IPS-18c (cell line): ENCODE results near the gene GYS2.

Experiments used
- H3K4me3 ChIP-seq: 2 replicates; pipeline ENCODE4 v1.7.0; 2013; ENCODE audit warnings: low read depth, mild to moderate bottlenecking, low read length, moderate library complexity; ENCODE audit not compliant: insufficient read depth
- H3K9me3 ChIP-seq: one replicate; pipeline ENCODE4 v1.6.1; 2013; ENCODE audit warnings: mild to moderate bottlenecking, low read length, moderate library complexity; ENCODE audit not compliant: control insufficient read depth, insufficient read depth

Gene GYS2

DNA sequence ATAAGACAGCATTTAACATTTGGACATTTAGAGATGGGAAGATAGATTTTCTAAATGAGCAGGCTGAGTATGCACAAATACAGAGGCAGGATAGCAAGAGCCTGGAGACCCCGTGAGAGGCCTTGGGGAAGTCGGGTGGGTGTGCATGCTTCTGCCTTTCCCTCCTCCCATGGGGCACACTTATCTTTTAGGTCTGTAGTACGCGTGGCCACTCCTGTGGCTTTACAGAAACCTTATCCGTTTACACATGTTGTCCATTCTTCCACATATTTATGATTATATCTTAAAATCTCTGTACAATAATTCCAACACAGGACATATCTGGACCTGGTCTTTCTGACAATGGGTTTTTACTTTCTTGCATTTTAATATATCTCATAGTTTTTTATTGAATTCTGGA lies 33.6 kb downstream of the GYS2 start:
- Histone ChIP-seq H3K9me3 (peaks cover 2% of the 10 kb centered on the region), H3K4me3 (no peak overlapping the region)

DNA sequence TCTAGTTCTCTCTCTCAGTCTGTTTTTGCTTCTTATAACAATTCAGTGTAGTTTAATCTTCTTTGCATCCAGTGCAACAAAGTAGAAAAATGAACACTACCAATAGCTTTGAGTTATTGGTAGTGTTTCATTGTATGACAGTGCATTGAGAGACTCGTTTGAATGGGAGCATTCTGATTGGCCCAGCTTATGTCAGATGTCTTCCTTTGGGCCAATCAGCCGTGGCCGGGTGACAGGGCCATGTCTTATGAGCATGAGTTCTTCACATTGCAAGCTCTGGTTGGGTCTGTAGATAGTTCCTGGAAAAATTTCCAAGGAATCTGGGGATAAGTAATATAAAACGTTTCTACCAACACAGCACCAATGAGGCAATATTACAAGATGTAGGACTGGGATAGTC lies 36.5 kb downstream of the GYS2 start:
- Histone ChIP-seq H3K4me3 (no peak overlapping the region), H3K9me3 (peaks cover 2% of the 10 kb centered on the region)

DNA sequence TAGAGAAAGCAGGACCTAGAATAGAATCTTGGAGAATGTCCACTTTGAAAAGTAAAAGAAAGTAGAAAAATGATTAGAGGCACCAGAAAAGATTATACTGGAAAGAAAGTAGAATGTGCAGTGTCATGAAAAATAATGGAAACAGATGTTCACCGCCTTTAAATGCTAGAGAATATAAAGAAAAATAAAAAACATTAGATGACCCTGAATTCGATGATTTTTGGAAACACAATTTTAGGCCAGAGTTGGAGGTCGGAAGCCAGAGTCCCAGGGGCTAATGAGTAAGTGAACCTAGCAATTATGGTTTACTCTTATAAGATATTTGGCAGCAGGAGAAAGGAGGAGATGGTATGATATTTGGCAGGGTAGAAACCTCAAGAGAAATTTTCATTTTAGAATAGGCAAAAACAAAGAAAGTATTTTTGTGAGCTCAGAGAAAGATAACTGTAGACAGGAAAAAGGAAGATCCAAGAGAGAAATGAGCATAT lies 37.7 kb downstream of the GYS2 start:
- no peak overlapping the region for H3K4me3 ChIP-seq
- peaks cover 2% of the 10 kb centered on the region for H3K9me3 ChIP-seq

DNA sequence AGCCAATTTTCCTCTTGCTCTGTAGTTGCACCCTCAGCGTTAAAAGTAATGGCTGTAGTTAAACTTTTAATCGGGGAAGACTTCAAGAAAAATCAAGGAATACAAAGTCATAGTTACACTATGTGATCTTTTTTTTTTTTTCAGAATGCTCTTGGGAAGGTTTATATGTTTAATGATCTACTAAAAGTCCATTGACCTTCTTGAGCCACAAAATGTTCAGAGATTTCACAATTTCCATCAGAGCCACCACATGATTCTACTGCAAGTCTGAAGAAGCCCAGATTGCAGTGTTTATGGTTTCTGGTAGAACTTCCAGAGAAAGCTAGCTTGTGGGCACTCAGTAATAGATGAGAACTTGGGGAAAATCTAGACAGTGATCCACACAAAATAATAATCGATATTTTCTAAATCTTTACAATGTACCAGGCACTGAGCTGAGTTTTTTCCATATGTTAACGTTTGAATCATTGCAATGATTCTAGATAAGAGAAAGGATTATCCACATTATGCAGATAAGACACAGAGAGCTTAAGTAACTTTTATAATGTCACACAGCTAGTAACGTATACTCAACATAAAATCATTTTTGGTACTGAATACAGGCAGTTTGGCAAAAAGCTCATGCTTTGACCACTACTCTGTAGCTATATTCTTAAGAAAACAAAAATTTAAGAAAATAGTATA lies 38.3 kb downstream of the GYS2 start:
- H3K9me3 ChIP-seq, result peaks cover under 1% of the 10 kb centered on the region
- no peak overlapping the region for H3K4me3 ChIP-seq

DNA sequence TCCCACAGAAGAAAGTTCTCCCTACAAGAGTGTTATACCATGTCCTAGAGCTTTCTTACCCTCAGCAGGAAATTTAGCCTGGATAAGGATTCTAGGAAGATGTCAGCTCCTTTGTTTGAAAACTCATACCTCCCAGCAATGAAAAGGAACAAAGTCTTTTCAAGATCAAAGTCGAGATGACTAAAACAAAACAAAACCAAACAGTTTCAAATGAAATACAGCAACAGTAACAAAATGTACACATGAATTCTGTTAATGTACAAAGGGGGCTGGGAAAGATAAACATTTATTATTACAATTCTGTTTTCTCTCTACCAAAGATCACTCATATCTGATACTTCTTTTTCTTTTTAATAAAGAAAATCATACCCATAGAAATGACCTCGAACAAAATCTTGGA lies 41.8 kb downstream of the GYS2 start:
- H3K9me3 ChIP-seq, result no peaks in the 10 kb centered on the region
- no peak overlapping the region for H3K4me3 ChIP-seq

DNA sequence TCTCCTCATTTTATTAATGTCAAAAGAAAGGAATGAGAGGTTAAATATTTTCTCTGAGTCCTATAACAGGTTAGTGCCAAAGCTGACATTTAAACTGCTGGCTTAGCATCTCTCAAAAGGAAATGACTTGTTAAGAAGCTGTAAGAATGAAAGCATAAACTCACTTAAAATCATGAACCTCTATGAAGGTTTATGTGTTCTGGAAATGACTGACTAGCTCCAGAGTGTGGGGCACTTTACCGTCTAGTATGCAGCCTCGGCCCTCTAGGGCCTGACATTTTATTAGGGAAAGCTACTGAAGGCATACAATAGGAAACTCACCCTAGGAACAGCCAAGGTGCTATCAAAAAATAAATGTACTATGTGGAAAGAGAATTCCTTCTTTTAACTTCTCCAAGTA lies 43.5 kb downstream of the GYS2 start:
- Histone ChIP-seq H3K9me3 (no peaks in the 10 kb centered on the region), H3K4me3 (no peak overlapping the region)

DNA sequence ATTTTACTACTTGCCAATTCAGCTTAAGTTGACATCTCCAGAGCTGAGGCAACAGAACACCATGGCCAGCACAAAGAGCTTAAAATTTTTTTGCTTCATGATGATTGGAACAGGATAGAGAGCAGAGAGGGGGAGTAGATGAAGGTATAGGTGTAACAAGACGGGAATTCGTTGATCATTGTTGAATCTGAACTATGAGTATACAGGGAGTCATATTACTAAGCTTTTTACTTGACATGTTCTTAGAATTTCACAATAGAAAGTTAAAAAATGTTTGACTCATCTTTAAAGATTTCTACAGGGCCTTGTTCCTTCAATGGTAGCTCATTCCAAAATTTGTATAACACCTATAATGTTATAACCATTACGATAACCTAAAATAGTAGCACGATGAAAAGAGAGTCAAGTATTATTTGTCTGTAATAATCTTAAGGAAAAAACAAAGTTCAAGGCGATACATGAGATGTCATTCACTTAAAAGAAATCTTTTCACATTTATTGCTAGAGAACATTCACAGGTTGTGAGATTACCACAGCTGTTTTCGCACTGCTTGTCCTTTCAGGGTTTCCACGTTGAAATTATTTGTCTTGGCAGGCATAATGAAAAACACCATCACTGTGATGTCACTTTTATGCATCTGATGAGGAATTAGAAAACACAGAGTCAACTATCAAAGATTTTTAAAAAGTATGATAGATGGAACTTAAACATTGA lies 44.6 kb downstream of the GYS2 start:
- no peak overlapping the region for H3K4me3 ChIP-seq
- H3K9me3 ChIP-seq, result no peaks in the 10 kb centered on the region

DNA sequence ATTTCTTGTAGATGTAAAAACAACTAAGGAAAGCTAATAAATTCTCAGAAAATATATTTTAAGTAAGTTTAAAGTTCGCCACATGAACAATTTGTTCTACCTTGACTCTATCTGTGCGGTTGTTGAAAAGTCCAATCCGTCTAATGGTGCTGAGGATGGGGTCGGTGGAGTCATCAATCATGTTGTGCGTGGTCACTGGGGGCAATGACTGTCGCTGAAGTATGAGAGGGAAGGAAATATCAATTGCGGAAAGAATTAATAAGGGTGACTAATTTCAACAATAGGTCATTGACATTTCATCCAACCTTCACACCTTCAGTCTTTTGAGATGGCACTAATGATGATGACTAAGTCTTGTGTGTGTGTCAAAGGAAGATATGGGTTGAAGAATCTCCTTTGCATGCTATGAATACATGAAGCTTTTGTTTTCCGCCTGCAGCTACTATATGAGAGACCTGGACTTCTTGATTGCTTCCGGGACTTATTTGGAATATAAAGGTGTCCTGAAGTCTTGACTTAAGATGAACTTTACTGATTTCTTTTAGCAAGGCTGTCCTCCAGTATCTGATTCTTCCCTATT lies 46.5 kb downstream of the GYS2 start:
- no peak overlapping the region for H3K4me3 ChIP-seq

DNA sequence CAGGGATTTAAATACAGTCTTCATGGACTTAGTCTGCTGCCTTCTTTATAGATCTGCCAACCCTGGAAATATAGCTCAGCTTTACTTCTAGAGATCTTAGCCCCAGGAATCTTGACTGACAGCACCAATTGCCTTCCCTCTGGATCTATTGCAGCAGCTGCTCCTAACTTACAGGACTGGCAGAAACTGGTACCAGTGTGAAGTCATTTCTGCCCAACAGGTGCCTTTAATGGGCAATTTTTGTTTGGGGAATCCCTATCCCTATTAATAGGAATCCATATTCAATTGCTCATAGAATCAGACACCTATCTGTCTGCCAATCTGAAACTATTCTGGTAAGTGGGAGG lies 51.3 kb downstream of the GYS2 start:
- Histone ChIP-seq H3K9me3 (no peaks in the 10 kb centered on the region), H3K4me3 (no peak overlapping the region)

More for the DNA sequence above, 46.5 kb downstream of the GYS2 start:
- no peaks in the 10 kb centered on the region for H3K9me3 ChIP-seq

DNA sequence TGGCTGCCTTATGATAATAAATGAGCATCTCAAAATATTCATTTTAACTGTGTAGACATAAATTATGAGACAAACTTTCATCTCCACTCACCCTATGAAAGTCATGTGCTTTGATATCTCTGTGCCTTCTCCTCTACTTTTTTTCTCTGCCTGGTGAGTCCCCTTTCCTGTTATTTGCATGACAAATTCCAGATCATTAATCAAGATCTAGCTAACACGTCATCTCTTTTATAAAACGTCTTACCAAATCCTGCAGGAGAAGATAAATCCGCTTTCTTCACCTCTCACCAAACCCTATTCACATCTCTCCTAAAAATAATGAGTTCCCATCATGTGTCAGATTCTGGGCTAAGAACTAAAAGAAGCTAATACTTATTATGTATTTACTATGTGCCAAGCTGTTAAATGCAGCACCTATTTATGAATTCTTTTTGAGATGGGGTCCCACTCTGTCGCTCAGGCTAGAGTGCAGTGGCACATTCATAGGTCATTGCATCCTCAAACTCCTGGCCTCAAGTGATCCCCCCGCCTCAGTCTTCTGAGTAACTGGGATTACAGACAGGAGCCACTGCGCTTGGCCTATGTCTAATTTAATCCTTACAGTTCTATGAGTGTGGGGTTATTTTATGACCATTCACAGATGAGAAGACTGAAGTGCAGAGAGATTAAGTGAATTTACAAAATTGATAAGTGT lies 51.9 kb downstream of the GYS2 start:
- Histone ChIP-seq H3K4me3 (no peak overlapping the region), H3K9me3 (no peaks in the 10 kb centered on the region)

DNA sequence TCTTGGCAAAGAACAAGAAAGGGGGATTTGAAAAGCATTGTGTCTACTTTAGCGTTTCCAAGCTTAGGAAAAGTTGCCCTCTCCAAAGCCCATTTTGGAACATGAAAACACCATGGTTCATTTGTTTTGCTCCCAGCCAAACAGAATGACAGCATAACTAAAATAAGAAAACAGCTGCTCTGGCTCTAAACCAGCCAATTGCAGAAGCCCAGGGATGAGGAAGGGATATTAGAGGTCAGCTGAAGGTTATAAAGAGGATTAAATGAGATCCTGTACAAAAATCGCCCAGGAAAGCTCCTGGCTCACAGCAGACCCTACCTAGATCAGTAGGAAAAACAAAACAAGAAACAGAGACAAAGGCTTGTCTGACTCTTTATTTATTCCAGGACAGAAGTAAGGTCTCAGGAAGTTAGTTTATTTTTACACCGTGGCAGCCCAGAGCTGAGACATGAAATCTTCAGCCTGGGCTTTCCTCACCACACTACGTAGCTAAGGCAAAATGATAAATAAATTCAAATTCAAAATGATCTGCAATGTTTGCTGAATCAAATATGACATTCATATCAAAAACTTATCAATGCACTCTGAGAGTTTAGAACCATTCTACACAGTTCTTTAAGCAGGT lies 52.7 kb downstream of the GYS2 start:
- H3K4me3 ChIP-seq, result no peak overlapping the region
- no peaks in the 10 kb centered on the region for H3K9me3 ChIP-seq

DNA sequence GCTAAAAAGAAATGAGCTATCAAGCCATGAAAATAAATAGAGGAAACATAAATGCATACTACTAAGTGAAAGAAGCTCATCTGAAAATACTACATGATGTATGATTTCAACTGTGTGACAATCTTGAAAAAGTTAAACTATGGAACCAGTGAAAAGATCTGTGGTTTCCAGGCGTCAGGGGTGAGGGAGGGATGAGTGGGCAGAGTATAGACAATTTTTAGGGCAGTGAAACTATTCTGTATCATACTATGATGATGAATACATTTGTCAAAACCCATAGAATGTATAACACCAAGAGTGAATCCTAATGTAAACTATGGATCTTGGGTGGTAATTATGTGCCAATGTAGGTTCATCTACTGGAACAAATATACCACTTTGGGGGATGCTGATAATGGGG lies 57.2 kb downstream of the GYS2 start:
- no peak overlapping the region for H3K4me3 ChIP-seq
- H3K9me3 ChIP-seq, result no peaks in the 10 kb centered on the region

DNA sequence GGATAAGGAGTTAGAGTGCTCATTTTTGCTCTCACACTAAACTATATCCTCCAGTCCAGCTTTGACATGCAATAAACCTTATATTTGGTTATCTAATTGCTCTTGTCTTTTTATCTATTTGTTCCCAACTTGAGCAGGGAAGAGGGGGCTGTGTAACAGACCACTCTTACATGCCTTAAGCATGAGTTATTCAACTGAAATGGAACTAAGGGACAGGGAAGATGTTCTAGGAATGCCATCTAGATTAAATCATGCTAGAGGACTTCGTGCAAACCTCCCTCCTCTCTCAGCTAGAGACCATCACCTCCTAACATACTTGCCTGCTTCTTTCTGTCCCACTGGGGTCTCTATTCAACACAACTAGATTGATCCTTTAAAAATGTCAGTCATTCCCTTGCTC lies 57.9 kb downstream of the GYS2 start:
- Histone ChIP-seq H3K9me3 (no peaks in the 10 kb centered on the region), H3K4me3 (no peak overlapping the region)

DNA sequence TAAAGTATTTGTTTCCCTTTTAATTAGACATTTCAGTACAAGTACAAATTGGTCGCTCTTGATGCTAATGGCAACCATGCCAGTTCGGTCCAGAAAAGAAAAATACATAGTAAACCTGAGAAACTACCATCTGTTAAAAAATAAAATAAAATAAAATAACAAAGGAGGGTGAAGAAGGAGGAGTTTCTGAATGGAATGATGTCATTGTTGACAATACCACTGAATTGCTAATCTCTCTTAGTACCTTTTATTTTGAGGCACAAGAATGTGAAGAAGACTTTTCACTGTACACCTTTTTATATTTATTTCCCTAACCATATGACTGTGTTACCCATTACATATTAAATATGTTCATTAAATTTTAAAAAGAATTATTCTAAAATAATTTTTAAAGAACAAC lies 59.1 kb downstream of the GYS2 start:
- Histone ChIP-seq H3K9me3 (no peaks in the 10 kb centered on the region), H3K4me3 (no peak overlapping the region)

DNA sequence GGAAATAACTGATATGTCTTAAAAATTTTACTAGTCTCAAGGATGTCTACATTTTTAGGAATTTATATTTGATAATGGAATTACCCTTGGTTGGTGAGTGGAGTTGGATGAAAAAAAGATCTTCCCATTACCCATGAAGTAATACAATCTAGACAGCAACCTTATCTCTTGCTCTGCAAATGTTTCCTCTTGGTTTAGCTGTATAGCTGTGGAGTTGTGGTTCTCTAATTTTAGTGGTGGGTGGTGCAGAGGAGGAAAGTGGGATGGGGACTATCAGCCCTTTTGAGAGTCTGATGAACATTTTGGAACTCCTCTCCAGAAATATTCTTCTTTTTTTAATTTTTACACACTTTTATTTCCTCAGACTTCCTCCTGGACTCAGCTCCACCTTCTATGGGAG lies 61.5 kb downstream of the GYS2 start:
- Histone ChIP-seq H3K9me3 (no peaks in the 10 kb centered on the region), H3K4me3 (no peak overlapping the region)

DNA sequence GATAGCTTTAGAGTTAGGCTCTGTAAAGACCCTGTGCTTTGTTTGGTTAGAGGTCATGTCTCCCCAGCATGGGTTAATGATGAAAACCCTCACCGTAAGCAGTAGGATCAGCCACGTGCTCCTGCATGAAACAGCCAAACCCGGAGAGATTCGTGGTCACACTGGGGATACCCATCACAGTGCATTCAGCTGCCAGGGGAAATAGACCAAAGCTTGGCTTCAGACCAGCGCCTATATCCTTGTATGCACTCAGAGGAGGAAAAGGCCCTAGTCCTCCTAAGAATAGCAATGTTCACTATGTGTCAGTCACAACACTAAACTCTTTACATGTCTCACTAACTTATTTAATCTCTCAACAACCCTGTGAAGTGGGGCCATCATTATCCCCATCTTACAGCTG lies 62.2 kb downstream of the GYS2 start:
- H3K4me3 ChIP-seq, result no peak overlapping the region
- H3K9me3 ChIP-seq, result no peaks in the 10 kb centered on the region

DNA sequence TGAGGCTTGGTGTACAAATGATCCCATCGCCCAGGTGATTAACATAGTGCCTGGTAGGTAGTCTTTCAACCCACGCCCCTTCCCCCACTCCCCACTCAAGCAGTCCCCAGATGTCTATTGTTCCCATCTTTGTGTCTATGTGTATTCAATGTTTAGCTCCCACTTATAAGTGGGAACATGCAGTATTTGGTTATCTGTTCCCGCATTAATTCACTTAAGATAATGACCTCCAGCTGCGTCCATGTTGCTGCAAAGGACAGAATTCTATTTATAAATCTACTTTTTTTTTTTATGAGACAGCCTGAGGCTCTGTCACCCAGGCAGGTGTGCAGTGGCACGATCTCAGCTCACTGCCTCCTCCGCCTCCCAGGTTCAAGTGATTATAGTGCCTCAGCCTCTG lies 62.9 kb downstream of the GYS2 start:
- no peak overlapping the region for H3K4me3 ChIP-seq
- H3K9me3 ChIP-seq, result no peaks in the 10 kb centered on the region
